Thyroid gland (tissue), 4 donors: ENCODE results near the gene MRC1.

Experiments
- CTCF ChIP-seq, 6 experiments: fragments of 200-600 bp in 3 of 6; fragments of 450-650 bp in 3 of 6; sonication (generic) in 3 of 6; IDR thresholded peaks; one replicate each; pipeline ENCODE4 v1.5.1; 2016 to 2019; ENCODE audit warnings: antibody characterized with exemption in 6 of 6, mild to moderate bottlenecking in 2 of 6, inconsistent platforms in 1 of 6, moderate library complexity in 1 of 6
- POLR2A ChIP-seq, 2 donors: fragments of 450-650 bp; IDR thresholded peaks; one replicate each; pipeline ENCODE4 v1.6.1; 2017; ENCODE audit warnings: antibody characterized with exemption in 2 of 2, mild to moderate bottlenecking in 2 of 2, moderate library complexity in 1 of 2

- no peak for TF ChIP-seq CTCF (IDR thresholded peaks at IDR 0.05)
- TF ChIP-seq POLR2A (IDR thresholded peaks at IDR 0.05) = no peak
Measured at GRCh38 chr10:17820943-17821342, 11.8 kb downstream of the MRC1 start.
